HEK293 (cell line): Measurements from ENCODE around the gene VRK3.
"Not testable (repeated sequence)": the region's sequence is repeated elsewhere in the genome, so short reads cannot be mapped to it uniquely, and the experiment has no call there.

Source experiments
- CTCF ChIA-PET: fragments of 350-600 bp; formaldehyde crosslinking; extraction: SDS; loops from one replicate; lab custom pipeline; 2021; ENCODE audit warnings: antibody characterized with exemption; lab: Yijun Ruan, JAX
- POLR2A ChIA-PET: fragments of 300-600 bp; formaldehyde crosslinking; extraction: SDS; loops from one replicate; lab custom pipeline; 2020; ENCODE audit warnings: antibody characterized with exemption, inconsistent platforms; lab: Yijun Ruan, JAX
- H3K27ac ChIP-seq: fragments of 200-500 bp; sonication (Bioruptor generic); 2 replicates; pipeline ENCODE4 v1.5.1; 2014; ENCODE audit warnings: low read depth, low read length, control low read depth, inconsistent platforms; ENCODE audit errors: extremely low read depth
- H3K36me3 ChIP-seq, 2 experiments: fragments of 200-500 bp in 1 of 2; sonication (Bioruptor generic) in 1 of 2; 1 replicate in 1 of 2; 2 replicates in 1 of 2; pipeline ENCODE4 v1.5.1; 2014 to 2017; ENCODE audit warnings: inconsistent platforms in 2 of 2, low read length in 2 of 2; ENCODE audit not compliant: control insufficient read depth in 2 of 2, insufficient read depth in 1 of 2
- H3K4me1 ChIP-seq: fragments of 200-500 bp; sonication (Bioruptor generic); 2 replicates; pipeline ENCODE4 v1.5.1; 2014; ENCODE audit warnings: mild to moderate bottlenecking, low read length, inconsistent platforms; ENCODE audit not compliant: control insufficient read depth, insufficient read depth
- H3K4me3 ChIP-seq: 2 replicates; pipeline ENCODE4 v1.5.1; 2011; ENCODE audit warnings: low read depth, mild to moderate bottlenecking, control low read depth, low read length, moderate library complexity
- H3K9me3 ChIP-seq: fragments of 200-500 bp; sonication (Bioruptor generic); 2 replicates; pipeline ENCODE4 v1.5.1; 2014; ENCODE audit warnings: low read depth, low read length, inconsistent platforms; ENCODE audit not compliant: control insufficient read depth, insufficient read depth
- BCL11B ChIP-seq: fragments of 450-650 bp; formaldehyde crosslinking; IDR thresholded peaks from 2 replicates; pipeline ENCODE4 v1.5.1; 2016; ENCODE audit warnings: low read depth, missing biosample characterization, missing genetic modification characterization
- IKZF3 ChIP-seq: fragments of 450-650 bp; IDR thresholded peaks from 2 replicates; pipeline ENCODE4 v1.5.0; 2018; ENCODE audit warnings: missing biosample characterization, mild to moderate bottlenecking, missing genetic modification characterization, moderate library complexity
- MYNN ChIP-seq: fragments of 450-650 bp; formaldehyde crosslinking; IDR thresholded peaks from 2 replicates; pipeline ENCODE4 v1.5.1; 2016; ENCODE audit warnings: missing biosample characterization, missing genetic modification characterization, borderline replicate concordance
- ZBTB21 ChIP-seq: fragments of 450-650 bp; formaldehyde crosslinking; IDR thresholded peaks from 2 replicates; pipeline ENCODE4 v1.5.1; 2017; ENCODE audit warnings: missing biosample characterization, missing genetic modification characterization
- ZNF114 ChIP-seq: fragments of 450-650 bp; formaldehyde crosslinking; IDR thresholded peaks from 2 replicates; pipeline ENCODE4 v1.5.0; 2017; ENCODE audit warnings: missing biosample characterization, missing genetic modification characterization
- ZNF184 ChIP-seq: fragments of 450-650 bp; IDR thresholded peaks from 2 replicates; pipeline ENCODE4 v1.5.1; 2018; ENCODE audit warnings: missing biosample characterization, mild to moderate bottlenecking, missing genetic modification characterization
- ZNF2 ChIP-seq: fragments of 450-650 bp; formaldehyde crosslinking; IDR thresholded peaks from 2 replicates; pipeline ENCODE4 v1.5.1; 2016; ENCODE audit warnings: missing biosample characterization, missing genetic modification characterization
- ZNF324 ChIP-seq: fragments of 450-650 bp; formaldehyde crosslinking; IDR thresholded peaks from 2 replicates; pipeline ENCODE4 v1.5.1; 2016; ENCODE audit warnings: missing biosample characterization, missing genetic modification characterization
- ZNF404 ChIP-seq: fragments of 450-650 bp; formaldehyde crosslinking; IDR thresholded peaks from 2 replicates; pipeline ENCODE4 v1.5.1; 2017; ENCODE audit warnings: missing biosample characterization, missing genetic modification characterization
- ZNF426 ChIP-seq: fragments of 450-650 bp; formaldehyde crosslinking; IDR thresholded peaks from 2 replicates; pipeline ENCODE4 v1.5.1; 2017; ENCODE audit warnings: missing biosample characterization, missing genetic modification characterization, mild to moderate bottlenecking, inconsistent platforms, moderate library complexity
- ZNF510 ChIP-seq: fragments of 450-650 bp; formaldehyde crosslinking; IDR thresholded peaks from 2 replicates; pipeline ENCODE4 v1.5.1; 2018; ENCODE audit warnings: mild to moderate bottlenecking, missing genetic modification characterization, missing biosample characterization; ENCODE audit not compliant: insufficient replicate concordance
- ZNF549 ChIP-seq: fragments of 450-650 bp; IDR thresholded peaks from 2 replicates; pipeline ENCODE4 v1.5.1; 2018; ENCODE audit warnings: missing biosample characterization, missing genetic modification characterization, mild to moderate bottlenecking, inconsistent platforms, moderate library complexity
- ZNF585B ChIP-seq: fragments of 450-650 bp; formaldehyde crosslinking; IDR thresholded peaks from 2 replicates; pipeline ENCODE4 v1.5.1; 2016; ENCODE audit warnings: missing biosample characterization, missing genetic modification characterization
- ZNF610 ChIP-seq: fragments of 450-650 bp; formaldehyde crosslinking; IDR thresholded peaks from 2 replicates; pipeline ENCODE4 v1.5.1; 2016; ENCODE audit warnings: missing biosample characterization, missing genetic modification characterization, borderline replicate concordance
- ZNF621 ChIP-seq: fragments of 450-650 bp; formaldehyde crosslinking; IDR thresholded peaks from 2 replicates; pipeline ENCODE4 v1.5.1; 2017; ENCODE audit warnings: missing biosample characterization, missing genetic modification characterization
- ZNF664 ChIP-seq: fragments of 450-650 bp; formaldehyde crosslinking; IDR thresholded peaks from 2 replicates; pipeline ENCODE4 v1.5.1; 2016; ENCODE audit warnings: missing biosample characterization, missing genetic modification characterization
- ZNF707 ChIP-seq: fragments of 450-650 bp; formaldehyde crosslinking; IDR thresholded peaks from 2 replicates; pipeline ENCODE4 v1.5.1; 2016; ENCODE audit warnings: missing biosample characterization, missing genetic modification characterization
- ZNF76 ChIP-seq: fragments of 450-650 bp; formaldehyde crosslinking; IDR thresholded peaks from 2 replicates; pipeline ENCODE4; 2016; ENCODE audit warnings: low read depth, missing biosample characterization, missing genetic modification characterization, borderline replicate concordance
- ZNF843 ChIP-seq: fragments of 450-650 bp; formaldehyde crosslinking; IDR thresholded peaks from 2 replicates; pipeline ENCODE4 v1.5.1; 2016; ENCODE audit warnings: missing biosample characterization, missing genetic modification characterization
- ZXDB ChIP-seq: fragments of 450-650 bp; formaldehyde crosslinking; IDR thresholded peaks from 2 replicates; pipeline ENCODE4 v1.5.1; 2016; ENCODE audit warnings: missing biosample characterization, missing genetic modification characterization
- TF ChIP-seq, protein P1 (sequence below): fragments of 450-650 bp; formaldehyde crosslinking; conservative IDR thresholded peaks from 2 replicates; pipeline ENCODE4 v1.5.1; 2016; ENCODE audit warnings: low read depth, missing biosample characterization, missing genetic modification characterization
- TF ChIP-seq, protein P2 (sequence below): fragments of 450-650 bp; formaldehyde crosslinking; IDR thresholded peaks from 2 replicates; pipeline ENCODE4 v1.5.1; 2016; ENCODE audit warnings: missing biosample characterization, missing genetic modification characterization
- TF ChIP-seq, protein P3 (sequence below): fragments of 450-650 bp; formaldehyde crosslinking; IDR thresholded peaks from 2 replicates; pipeline ENCODE4 v1.5.1; 2016; ENCODE audit warnings: missing biosample characterization, missing genetic modification characterization
- TF ChIP-seq, protein P4 (sequence below): fragments of 450-650 bp; formaldehyde crosslinking; IDR thresholded peaks from 2 replicates; pipeline ENCODE4 v1.5.1; 2016; ENCODE audit warnings: missing biosample characterization, missing genetic modification characterization

Gene VRK3

DNA sequence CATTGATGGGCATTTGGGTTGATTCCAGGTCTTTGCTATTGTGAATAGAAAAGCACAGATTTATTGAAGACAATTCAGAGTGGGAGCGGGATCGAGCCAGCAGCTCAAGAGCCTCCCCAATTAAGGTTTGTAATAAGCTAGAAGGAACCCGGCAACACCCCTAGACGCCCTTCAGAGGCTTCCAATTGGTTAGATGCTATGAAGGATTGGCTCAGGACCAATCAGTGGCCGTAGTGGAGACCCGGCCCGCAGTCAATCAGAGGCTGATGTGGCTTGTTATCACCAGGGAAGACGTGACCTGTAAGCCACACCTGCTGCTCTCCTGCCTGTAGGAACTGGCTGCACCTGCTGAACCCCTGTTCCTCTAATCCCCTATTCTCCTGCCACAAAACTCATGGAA, 78.8 kb downstream of the VRK3 start:
- H3K4me1 ChIP-seq, result 0 out of 2 replicates have a peak, but pooled peaks cover 2% of the 10 kb centered on the region
- ChIA-PET CTCF (interaction anchor here (2.1 kb wide), 1 partner anchor 38 kb away, joined by 7 read pairs; no protein-coding TSS in a partner anchor), POLR2A (no interaction called here)
- H3K9me3 ChIP-seq, result no peaks in the 10 kb centered on the region
- H3K4me3 ChIP-seq, result no peak overlapping the region
- TF ChIP-seq ZNF114 (tag by site-specific recombination) (no peak), ZNF76 (tag by site-specific recombination) (no peak), MYNN (tag by site-specific recombination) (no peak), IKZF3 (tag by site-specific recombination) (no peak), ZNF426 (tag by site-specific recombination) (no peak), ZNF2 (tag by site-specific recombination) (no peak), ZNF549 (tag by site-specific recombination) (no peak), ZNF707 (tag by site-specific recombination) (no peak), ZNF404 (tag by site-specific recombination) (no peak), ZXDB (tag by site-specific recombination) (no peak), ZNF585B (tag by site-specific recombination) (no peak)
- TF ChIP-seq, protein P1, sequence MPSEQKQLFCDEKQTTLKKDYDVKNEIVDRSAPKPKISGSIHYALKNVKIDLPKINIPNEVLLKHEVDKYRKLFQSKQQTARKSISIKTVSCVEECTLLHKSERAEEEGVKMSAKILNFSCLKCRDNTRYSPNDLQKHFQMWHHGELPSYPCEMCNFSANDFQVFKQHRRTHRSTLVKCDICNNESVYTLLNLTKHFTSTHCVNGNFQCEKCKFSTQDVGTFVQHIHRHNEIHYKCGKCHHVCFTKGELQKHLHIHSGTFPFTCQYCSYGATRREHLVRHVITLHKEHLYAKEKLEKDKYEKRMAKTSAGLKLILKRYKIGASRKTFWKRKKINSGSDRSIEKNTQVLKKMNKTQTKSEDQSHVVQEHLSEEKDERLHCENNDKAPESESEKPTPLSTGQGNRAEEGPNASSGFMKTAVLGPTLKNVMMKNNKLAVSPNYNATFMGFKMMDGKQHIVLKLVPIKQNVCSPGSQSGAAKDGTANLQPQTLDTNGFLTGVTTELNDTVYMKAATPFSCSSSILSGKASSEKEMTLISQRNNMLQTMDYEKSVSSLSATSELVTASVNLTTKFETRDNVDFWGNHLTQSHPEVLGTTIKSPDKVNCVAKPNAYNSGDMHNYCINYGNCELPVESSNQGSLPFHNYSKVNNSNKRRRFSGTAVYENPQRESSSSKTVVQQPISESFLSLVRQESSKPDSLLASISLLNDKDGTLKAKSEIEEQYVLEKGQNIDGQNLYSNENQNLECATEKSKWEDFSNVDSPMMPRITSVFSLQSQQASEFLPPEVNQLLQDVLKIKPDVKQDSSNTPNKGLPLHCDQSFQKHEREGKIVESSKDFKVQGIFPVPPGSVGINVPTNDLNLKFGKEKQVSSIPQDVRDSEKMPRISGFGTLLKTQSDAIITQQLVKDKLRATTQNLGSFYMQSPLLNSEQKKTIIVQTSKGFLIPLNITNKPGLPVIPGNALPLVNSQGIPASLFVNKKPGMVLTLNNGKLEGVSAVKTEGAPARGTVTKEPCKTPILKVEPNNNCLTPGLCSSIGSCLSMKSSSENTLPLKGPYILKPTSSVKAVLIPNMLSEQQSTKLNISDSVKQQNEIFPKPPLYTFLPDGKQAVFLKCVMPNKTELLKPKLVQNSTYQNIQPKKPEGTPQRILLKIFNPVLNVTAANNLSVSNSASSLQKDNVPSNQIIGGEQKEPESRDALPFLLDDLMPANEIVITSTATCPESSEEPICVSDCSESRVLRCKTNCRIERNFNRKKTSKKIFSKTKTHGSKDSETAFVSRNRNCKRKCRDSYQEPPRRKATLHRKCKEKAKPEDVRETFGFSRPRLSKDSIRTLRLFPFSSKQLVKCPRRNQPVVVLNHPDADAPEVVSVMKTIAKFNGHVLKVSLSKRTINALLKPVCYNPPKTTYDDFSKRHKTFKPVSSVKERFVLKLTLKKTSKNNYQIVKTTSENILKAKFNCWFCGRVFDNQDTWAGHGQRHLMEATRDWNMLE (tag by site-specific recombination), result no peak
- TF ChIP-seq, protein P2, sequence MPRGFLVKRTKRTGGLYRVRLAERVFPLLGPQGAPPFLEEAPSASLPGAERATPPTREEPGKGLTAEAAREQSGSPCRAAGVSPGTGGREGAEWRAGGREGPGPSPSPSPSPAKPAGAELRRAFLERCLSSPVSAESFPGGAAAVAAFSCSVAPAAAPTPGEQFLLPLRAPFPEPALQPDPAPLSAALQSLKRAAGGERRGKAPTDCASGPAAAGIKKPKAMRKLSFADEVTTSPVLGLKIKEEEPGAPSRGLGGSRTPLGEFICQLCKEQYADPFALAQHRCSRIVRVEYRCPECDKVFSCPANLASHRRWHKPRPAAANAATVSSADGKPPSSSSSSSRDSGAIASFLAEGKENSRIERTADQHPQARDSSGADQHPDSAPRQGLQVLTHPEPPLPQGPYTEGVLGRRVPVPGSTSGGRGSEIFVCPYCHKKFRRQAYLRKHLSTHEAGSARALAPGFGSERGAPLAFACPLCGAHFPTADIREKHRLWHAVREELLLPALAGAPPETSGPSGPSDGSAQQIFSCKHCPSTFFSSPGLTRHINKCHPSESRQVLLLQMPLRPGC (tag by site-specific recombination), result no peak
- TF ChIP-seq, protein P3, sequence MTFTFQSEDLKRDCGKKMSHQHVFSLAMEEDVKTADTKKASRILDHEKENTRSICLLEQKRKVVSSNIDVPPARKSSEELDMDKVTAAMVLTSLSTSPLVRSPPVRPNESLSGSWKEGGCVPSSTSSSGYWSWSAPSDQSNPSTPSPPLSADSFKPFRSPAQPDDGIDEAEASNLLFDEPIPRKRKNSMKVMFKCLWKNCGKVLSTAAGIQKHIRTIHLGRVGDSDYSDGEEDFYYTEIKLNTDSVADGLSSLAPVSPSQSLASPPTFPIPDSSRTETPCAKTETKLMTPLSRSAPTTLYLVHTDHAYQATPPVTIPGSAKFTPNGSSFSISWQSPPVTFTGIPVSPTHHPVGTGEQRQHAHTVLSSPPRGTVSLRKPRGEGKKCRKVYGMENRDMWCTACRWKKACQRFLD (tag by site-specific recombination), result no peak
- H3K27ac ChIP-seq, result no peak overlapping the region
- no peaks in the 10 kb centered on the region for H3K36me3 ChIP-seq

DNA sequence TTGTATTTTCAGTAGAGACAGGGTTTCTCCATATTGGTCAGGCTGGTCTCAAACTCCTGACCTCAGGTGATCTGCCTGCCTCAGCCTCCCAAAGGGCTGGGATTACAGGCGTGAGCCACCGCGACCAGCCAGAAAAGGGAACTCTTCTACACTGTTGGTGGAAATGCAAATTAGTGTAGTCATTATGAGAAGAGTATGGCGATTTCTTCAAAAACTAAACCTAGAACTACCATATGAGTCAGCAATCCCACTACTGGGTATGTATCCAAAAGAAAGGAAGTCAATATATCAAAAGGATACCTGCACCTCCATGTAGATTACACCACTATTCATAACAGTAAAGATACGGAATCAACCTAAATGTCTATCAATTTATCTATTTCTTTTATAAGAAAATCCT, 80.6 kb downstream of the VRK3 start:
- POLR2A ChIA-PET, result interaction anchor here (0.7 kb wide), 1 partner anchor 59 kb away, joined by 3 read pairs; no protein-coding TSS in a partner anchor
- H3K4me1 ChIP-seq, H3K36me3 ChIP-seq, H3K4me3 ChIP-seq, H3K9me3 ChIP-seq, CTCF ChIA-PET, H3K27ac ChIP-seq: not testable (repeated sequence)

DNA sequence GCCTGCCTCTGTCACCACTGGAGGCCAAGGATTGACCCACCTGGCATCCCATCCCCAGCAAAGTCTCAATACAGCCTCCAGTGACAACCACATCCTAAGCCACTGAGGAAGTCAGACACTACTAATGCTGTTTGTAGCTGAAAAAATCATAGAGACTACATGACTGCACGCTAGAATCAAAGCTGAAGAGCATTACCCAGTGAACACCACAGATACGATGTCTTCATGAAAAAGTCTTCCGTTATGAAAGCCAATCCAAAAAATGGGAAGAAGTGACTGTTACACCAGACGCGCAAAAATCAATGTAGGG, 84.7 kb downstream of the VRK3 start:
- H3K27ac ChIP-seq, result no peak overlapping the region
- H3K9me3 ChIP-seq, result no peaks in the 10 kb centered on the region
- no peak overlapping the region for H3K4me3 ChIP-seq
- peaks cover 3% of the 10 kb centered on the region; the same call in 1 of the 2 replicates for H3K4me1 ChIP-seq
- H3K36me3 ChIP-seq, result no peaks in the 10 kb centered on the region
- TF ChIP-seq ZNF664 (tag by site-specific recombination) (no peak), ZNF184 (tag by site-specific recombination) (no peak), ZNF510 (tag by site-specific recombination) (no peak), ZBTB21 (tag by site-specific recombination) (no peak), ZNF610 (tag by site-specific recombination) (no peak), BCL11B (tag by site-specific recombination) (no peak), ZNF621 (tag by site-specific recombination) (no peak), ZNF843 (tag by site-specific recombination) (no peak), ZNF324 (tag by site-specific recombination) (no peak)
- TF ChIP-seq, protein P4, sequence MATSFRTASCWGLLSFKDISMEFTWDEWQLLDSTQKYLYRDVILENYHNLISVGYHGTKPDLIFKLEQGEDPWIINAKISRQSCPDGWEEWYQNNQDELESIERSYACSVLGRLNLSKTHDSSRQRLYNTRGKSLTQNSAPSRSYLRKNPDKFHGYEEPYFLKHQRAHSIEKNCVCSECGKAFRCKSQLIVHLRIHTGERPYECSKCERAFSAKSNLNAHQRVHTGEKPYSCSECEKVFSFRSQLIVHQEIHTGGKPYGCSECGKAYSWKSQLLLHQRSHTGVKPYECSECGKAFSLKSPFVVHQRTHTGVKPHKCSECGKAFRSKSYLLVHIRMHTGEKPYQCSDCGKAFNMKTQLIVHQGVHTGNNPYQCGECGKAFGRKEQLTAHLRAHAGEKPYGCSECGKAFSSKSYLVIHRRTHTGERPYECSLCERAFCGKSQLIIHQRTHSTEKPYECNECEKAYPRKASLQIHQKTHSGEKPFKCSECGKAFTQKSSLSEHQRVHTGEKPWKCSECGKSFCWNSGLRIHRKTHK (tag by site-specific recombination), result no peak
- CTCF ChIA-PET, result interaction anchor here (0.8 to 6.8 kb wide), 4 partner anchors 11 to 46 kb away, joined by 3 to 100 read pairs (median 4); partner anchors contain the start of gene NUP62
- POLR2A ChIA-PET, result no interaction called here
